Activated CD4-positive, alpha-beta T cell treated with anti-CD3 and anti-CD28 coated beads, Interleukin-2, amount 50 U/mL, for 4 hours (primary cell): Measurements from ENCODE around the gene MRAS.
"Not testable (repeated sequence)": the region's sequence is repeated elsewhere in the genome, so short reads cannot be mapped to it uniquely, and the experiment has no call there.

Experiments used
- DNase-seq, 2 experiments: peaks; one replicate each; pipeline ENCODE4 v3.0.0-alpha.2; 2020

Gene MRAS

DNA sequence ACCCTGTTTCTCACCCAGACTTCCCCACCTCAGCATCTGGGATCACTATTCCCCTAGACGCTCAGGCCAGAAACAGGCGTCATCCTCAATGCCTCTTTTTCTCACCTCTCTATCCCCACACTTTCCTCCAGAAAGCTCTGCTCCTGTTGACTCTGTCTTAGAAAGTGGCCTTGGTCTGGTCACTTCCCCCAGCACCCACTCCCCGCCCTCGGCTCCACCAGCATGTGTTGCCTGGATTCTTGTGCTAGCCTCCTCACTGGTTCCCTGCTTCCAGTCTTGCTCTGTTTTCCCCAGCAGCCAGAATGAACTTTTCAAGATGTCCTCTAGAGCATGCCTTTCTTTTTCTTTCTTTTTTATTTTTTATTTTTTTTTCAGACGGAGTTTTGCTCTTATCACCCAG is 46.3 kb downstream of the MRAS start:
- DNase-seq, result no peak

GRCh38 chr3:138395865-138396751 is 47.7 kb downstream of the MRAS start:
- no peak for DNase-seq

DNA sequence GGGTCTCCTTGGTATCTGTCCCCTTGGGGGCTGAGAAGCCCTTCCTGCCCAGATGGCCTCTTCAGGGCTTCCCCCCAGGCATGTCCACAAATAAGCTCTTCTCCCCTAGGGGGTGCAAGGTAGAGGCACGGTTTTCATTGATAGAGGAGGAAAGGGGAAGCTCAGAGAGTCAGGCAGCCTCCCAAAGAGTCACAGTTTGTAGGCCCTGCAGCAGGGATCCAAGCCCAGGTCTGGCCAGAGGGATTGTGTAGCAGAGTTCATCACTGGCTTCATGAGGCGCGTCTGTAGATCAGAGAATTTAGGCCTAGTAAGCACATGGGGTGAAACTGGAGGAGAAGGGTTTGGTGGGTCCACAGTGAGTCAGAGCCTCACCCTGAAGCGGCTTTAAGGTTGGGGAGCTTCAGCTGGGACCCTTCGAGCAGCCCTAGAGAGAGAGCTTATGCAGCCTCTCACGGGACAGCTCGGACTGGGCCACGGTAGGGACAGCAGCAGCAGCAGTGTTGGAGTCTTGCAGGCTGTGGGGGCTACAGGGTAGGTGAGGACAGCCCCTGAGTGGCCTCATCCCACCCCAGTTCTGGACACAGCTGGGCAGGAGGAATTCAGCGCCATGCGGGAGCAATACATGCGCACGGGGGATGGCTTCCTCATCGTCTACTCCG is 48.5 kb downstream of the MRAS start:
- no peak for DNase-seq

DNA sequence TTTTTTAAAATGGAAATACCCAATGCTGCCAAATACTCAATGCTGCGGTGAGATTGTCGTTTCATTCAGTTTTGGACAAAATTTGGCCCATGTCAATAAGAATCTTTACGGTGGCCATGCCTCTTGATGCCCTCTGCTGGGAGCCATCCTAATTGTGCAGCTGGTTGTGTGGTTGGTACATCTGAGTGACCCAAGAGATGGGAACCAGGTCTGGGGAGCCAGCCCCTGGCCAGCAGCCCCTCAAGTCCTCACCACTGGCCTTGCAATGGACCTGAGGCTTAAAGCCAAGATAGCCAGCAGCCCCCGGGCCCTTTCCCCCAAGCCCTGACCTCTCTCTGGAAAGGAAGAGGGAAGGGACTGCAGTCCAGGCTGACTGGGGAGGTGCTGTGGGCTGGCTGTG is 49.6 kb downstream of the MRAS start:
- DNase-seq, result no peak

- no peak for DNase-seq
Measured at GRCh38 chr3:138398791-138399575, 50.6 kb downstream of the MRAS start.

DNA sequence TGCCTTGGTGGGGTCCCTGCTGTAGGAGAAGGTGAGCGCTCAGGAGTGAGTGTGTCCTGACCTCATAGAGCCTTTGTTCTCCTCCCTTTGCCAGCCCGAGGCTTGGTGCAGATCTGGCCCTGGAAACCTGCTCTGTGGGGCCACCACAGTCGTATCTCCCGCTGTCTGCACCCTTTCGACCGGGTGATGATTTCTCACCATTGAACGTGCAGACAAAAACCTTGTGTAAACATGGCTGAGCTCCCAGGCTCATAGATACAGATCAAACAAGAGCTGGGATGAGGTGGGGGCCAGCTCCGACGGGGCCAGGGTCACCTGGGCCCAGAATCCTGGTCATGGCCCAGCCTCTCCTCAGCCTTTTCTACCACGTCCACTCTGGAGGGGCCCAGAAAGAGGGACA is 51.4 kb downstream of the MRAS start:
- DNase-seq, result no peak

DNA sequence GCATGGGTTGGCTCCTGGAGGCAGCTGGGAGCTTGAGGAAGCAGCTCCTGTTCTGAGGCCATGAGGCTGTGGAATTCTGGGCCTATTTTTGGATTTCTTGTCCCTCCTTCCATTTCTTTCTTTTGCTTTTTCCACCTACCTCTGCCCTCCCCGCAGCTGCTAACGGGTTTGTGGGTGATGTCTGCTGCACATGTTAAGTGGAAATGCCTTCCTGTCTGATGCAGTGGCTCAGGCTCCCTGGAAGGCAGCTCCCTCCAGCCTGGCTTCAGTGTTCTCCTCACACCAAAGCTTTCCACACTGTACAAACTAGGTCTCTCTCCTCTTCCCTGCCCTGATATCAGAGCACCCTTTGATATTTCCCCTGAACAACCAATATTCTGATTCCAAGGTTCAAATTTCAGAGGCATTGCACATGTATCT is 52.3 kb downstream of the MRAS start:
- DNase-seq, result no peak

DNA sequence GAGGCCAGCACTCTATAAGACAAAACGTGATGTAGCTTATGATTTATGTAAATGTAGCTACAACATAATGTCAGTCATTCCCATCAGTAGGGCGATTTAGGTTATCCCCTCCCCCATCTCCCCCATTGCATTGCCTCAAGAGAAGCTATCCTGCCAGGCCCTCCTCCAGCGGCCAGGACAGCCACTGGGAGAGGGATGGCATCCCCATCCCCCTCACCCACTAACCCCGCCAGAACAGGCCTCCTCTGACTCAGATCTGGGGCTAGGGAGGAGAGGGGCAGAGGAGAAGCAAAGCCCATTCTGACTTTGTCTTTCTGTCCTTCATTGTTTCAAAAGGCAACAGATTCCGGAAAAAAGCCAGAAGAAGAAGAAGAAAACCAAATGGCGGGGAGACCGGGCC is 53.5 kb downstream of the MRAS start:
- DNase-seq, result no peak

- no peak for DNase-seq
Measured at GRCh38 chr3:138404121-138404520, 55.7 kb downstream of the MRAS start.

GRCh38 chr3:138405001-138405400 is 56.6 kb downstream of the MRAS start:
- DNase-seq, result no peak

DNA sequence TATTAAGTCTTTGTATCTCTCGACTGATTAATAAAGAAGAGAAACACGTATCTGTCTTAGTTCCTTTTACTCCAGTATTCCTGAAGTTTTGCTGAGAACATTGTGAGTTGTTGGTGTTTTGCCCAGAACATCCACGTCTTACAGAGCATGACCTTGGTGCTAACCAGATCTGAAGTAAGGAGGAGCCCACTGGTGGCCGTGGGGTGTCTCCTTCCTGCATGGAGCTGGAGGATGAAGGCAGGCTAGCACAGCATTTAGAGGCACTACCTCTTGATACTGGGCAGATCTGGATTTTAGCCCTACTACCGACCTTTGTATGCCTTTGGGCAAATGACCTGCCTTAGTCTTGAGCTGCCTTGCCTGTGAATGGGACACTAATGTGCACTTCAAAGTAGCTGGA is 57.1 kb downstream of the MRAS start:
- no peak for DNase-seq

DNA sequence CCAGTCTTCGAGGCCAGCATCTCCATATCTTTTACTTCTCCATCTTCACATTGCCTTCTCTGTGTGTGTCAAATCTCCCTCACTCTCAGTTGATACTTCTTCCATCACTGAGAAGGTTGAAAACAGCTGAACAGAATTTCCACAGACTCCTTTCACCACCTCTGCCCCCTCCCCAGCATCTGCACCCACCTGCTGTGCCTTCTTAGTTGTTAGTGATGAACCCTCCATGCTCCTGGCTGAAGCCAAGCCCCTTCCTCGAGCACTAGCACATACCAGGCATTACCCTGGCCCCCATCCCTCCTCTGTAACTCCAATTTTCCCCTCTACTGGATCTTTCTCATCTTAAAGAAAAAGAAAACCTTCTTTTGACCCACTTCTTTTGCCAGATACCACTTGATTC is 58.2 kb downstream of the MRAS start:
- DNase-seq, result no peak

DNA sequence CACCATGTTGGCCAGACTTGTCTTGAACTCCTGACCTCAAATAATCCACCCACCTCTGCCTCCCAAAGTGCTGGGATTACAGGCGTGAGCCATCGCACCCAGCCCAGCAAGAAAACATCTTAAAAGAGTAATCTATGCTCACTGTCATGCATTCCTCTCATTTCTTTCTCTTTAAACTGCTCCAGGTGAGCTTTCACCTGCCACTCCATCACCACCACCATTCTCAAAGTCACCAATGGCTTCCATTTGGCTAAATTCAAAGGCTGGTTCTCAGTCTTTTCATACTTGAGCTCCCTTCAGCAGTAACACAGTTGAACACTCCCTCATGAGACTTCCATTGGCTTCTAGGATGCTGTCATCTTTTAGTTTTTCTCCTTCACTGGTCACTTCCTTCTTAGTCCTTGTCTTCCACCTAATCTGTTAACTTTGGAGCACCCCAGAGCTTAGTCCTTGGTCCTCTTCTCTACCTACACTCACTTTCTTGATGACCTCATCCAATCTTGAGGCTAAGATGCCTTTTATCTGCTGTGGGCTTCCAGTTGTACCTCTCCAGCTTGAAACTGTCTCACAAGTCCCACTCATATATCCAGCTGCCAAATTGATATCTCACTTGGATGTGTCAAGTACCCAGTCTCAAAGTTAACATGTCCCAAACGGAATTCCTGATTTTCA is 59.0 kb downstream of the MRAS start:
- DNase-seq, result no peak

GRCh38 chr3:138408751-138409570 is 60.6 kb downstream of the MRAS start:
- no peak for DNase-seq

DNA sequence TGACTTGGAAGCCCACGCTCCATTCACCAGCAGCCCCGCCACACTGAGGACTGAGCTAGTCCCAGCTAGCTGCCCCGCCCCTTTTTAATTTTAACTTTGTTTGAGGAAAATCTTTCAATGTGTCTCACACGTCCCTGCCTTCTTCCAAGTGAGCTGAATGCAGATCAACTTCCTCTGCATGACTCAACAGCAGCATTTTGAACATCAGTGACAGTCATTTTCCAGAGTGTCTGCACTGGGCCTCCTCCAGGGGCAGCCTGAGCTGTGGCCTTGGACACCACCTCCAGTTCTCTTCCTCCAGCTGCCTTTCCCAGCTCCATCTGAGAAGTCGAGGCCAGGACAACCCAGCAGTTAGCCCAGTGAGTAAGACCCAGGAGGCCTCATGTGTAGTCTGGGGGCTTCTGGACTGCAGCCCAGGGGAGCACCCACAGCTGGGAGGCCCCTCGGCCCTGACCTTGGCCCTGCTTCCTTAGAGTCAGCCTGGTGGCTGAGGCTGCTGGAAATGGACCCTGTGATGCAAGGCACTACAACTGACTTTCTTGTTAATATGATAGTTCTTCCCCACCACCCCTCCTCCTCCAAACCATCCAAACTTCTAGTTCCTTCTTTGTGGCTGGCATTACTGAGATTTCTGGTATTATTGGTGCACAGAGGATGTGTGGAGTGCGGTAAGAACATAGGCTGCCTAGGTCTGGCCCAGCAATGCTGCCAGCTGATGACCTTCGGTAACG is 64.6 kb downstream of the MRAS start:
- DNase-seq, result no peak

- DNase-seq, result not testable (repeated sequence)
Measured at GRCh38 chr3:138416236-138416635, 67.9 kb downstream of the MRAS start.

GRCh38 chr3:138417559-138417982 is 69.2 kb downstream of the MRAS start:
- peak; percentile 45 to 48 for DNase-seq

DNA sequence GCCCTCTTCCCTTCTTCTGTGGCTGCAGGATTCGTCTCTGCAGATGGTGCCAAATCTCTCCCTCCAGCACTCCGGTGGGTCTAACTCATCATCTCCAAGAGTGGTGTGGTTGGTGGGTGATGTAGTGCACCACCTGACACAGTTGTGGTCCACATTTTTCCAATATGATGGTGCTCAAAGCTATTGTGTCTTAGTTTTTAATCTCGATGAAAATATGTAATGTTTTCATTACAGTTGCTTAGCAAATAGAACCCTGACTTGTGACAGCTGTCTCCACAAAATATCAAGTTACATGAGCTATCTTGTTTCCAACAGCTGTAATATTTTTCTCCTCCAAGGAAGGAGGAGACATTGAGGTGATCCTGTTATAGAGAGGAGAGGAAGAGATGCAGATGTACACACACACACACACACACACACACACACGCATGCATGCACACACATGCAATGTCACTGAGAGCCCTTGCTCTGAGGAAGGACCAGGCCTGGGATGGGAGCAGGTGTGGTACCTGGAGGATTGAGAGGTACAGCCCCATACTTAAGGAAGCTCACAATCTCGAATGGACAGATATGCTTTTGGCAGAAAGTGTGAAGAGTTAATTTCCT is 70.3 kb downstream of the MRAS start:
- DNase-seq, result no peak

DNA sequence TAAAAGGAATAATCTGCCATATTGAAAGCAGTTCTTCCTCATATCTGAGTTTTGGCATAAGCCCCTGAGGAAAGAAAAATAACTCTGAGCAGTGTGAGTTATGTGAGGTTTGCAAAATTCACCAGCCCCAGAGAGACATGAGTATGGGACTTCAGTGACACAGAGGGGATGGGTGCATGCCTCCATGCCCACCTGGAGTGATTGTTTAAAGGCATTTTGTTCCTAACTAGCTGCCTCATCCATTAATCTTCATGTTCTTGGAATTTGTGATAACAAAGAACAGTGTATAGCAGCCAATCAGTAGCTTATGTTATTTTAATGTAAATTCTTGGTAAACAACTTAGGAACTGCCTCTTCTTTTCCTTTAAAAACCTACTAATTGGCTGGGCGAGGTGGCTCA is 74.9 kb downstream of the MRAS start:
- no peak for DNase-seq

DNA sequence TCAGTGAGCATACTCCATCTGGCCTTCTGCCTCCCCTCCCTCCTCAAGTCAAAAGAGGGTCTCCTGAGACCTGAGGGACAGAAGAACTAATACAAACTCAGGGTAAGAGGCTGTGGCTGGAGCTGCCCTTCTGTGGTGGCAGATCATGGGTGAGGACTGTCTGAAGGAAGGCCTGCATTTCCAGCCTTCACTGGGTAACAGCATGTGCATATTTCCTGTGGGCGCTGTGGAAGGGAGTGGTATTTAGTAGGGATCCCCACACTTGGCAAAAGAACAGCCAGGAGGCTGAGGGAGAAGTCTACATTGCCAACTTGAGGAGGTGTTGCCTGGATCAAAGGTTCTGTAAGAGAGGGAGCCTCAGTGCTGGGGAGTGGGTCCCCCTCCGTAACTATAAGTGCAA is 75.9 kb downstream of the MRAS start:
- DNase-seq, result no peak

DNA sequence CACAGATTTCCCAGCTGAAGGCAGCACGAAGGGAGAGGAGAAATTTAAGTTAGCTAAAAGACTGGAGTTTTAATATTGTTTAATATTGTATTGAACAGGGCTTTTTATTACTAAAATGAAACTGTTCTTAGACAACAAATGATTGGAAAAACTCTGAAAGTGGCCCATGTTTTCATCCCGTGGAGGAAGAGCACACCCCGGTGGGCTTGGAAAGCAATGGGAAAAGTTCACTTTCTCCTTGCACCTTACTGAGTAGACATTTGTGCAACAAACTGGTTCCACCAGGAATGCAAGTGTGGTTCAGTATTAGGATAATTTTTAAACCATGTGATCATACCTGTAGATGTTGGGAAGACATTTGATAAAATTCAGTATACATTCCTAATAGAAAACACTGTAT is 77.8 kb downstream of the MRAS start:
- DNase-seq, result no peak
